Endothelial cell of umbilical vein (primary cell): ENCODE results near the gene SYK. TPM values are rescaled to one million over a fixed set of nuclear protein-coding genes. Genes with fewer than 3 reads are reported as not detected.

ENCODE experiments used
- BruUV-seq: library from RNA; stranded (reverse); fragments of 400-500 nt; replicated peaks from 2 replicates; lab custom pipeline; 2021; lab: Mats Ljungman, UMichigan
- CTCF ChIA-PET: fragments of 300-600, 350-600 bp; sonication (Branson Sonifier 250); formaldehyde crosslinking; loops from one replicate; lab custom pipeline; 2021; ENCODE audit warnings: antibody characterized with exemption, inconsistent platforms; lab: Charles Lee
- POLR2A ChIA-PET: fragments of 300-600, 350-600 bp; sonication (Branson Sonifier 250); formaldehyde crosslinking; loops from one replicate; lab custom pipeline; 2021; ENCODE audit warnings: antibody characterized with exemption, inconsistent platforms; lab: Charles Lee
- DNase-seq: peaks from one replicate; pipeline ENCODE4 v3.0.0-alpha.2; 2011; ENCODE audit warnings: low read depth, low spot score
- FAIRE-seq: peaks from 2 replicates; lab custom pipeline; 2011; peaks lifted over from hg19 to GRCh38; lab: Jason Lieb, UNC
- H2AFZ ChIP-seq: 2 replicates; pipeline ENCODE4 v1.6.0; 2012; ENCODE audit warnings: low read depth, low read length, control low read depth, inconsistent platforms
- H3K27ac ChIP-seq: 2 replicates; pipeline ENCODE4 v1.5.1; 2011; ENCODE audit warnings: low read depth, mild to moderate bottlenecking, control low read depth, low read length, moderate library complexity; ENCODE audit not compliant: insufficient read depth
- H3K27me3 ChIP-seq, 2 experiments: 2 replicates each; pipeline versions ENCODE4 v1.6.0 to v1.6.1; 2011; ENCODE audit warnings: low read length in 2 of 2, mixed read lengths in 1 of 2; ENCODE audit not compliant: control insufficient read depth in 2 of 2, insufficient read depth in 2 of 2
- H3K36me3 ChIP-seq, 2 experiments: 2 replicates in 1 of 2; 3 replicates in 1 of 2; pipeline ENCODE4 v1.5.1; 2011; ENCODE audit warnings: low read length in 2 of 2, mild to moderate bottlenecking in 1 of 2, moderate library complexity in 1 of 2; ENCODE audit not compliant: control insufficient read depth in 2 of 2, insufficient read depth in 2 of 2; ENCODE audit errors: extremely low read depth in 1 of 2
- H3K4me1 ChIP-seq: 3 replicates; pipeline ENCODE4 v1.5.1; 2011; ENCODE audit warnings: mild to moderate bottlenecking, low read length; ENCODE audit not compliant: control insufficient read depth, insufficient read depth; ENCODE audit errors: extremely low read depth
- H3K4me2 ChIP-seq: 2 replicates; pipeline ENCODE4 v1.6.1; 2011; ENCODE audit warnings: low read length, control low read depth, mixed read lengths; ENCODE audit not compliant: insufficient read depth
- H3K4me3 ChIP-seq, 3 experiments: fragments of 200-600 bp in 1 of 3; sonication (generic), shearing (Covaris generic) in 1 of 3; replicated peaks in 1 of 3; 2 replicates each; pipeline ENCODE4 v1.5.1; 2011 to 2016; ENCODE audit warnings: control low read depth in 3 of 3, low read length in 3 of 3, mild to moderate bottlenecking in 2 of 3, inconsistent platforms in 1 of 3, low read depth in 1 of 3, moderate library complexity in 1 of 3; ENCODE audit not compliant: insufficient read depth in 1 of 3
- H3K79me2 ChIP-seq: 2 replicates; pipeline ENCODE4 v1.6.0; 2012; ENCODE audit warnings: low read length, inconsistent platforms; ENCODE audit not compliant: control insufficient read depth, insufficient read depth
- H3K9ac ChIP-seq: replicated peaks from 2 replicates; pipeline ENCODE3; 2011; ENCODE audit warnings: low read length, control low read depth; ENCODE audit not compliant: insufficient read depth; ENCODE audit errors: extremely low read depth
- H3K9me1 ChIP-seq: replicated peaks from 3 replicates; pipeline ENCODE4 v1.6.0; 2011; ENCODE audit warnings: mild to moderate bottlenecking, low read length; ENCODE audit not compliant: control insufficient read depth, insufficient read depth; ENCODE audit errors: extremely low read depth
- H3K9me3 ChIP-seq: replicated peaks from 2 replicates; pipeline ENCODE4 v1.5.1; 2012; ENCODE audit warnings: low read length, inconsistent platforms; ENCODE audit not compliant: control insufficient read depth, insufficient read depth
- H4K20me1 ChIP-seq: replicated peaks from 2 replicates; pipeline ENCODE3; 2011; ENCODE audit warnings: mild to moderate bottlenecking, low read length; ENCODE audit not compliant: control insufficient read depth, insufficient read depth; ENCODE audit errors: extremely low read depth
- CTCF ChIP-seq, 2 donors: IDR thresholded peaks; 1 replicate in 1 of 2; 2 replicates in 1 of 2; pipeline ENCODE4 v1.5.1; 2011; ENCODE audit warnings: low read length in 2 of 2, mild to moderate bottlenecking in 2 of 2, moderate library complexity in 2 of 2, control low read depth in 1 of 2, inconsistent platforms in 1 of 2, low read depth in 1 of 2; ENCODE audit not compliant: insufficient read depth in 1 of 2; ENCODE audit errors: extremely low read depth in 1 of 2
- EZH2 ChIP-seq: IDR thresholded peaks from 2 replicates; pipeline ENCODE4 v1.6.1; 2012; ENCODE audit warnings: borderline replicate concordance, low read depth, mild to moderate bottlenecking, moderate library complexity, low read length, inconsistent platforms; ENCODE audit not compliant: severe bottlenecking
- FOS ChIP-seq: IDR thresholded peaks from 2 replicates; pipeline ENCODE4 v1.6.1; 2011; ENCODE audit warnings: mild to moderate bottlenecking, low read length, moderate library complexity, borderline replicate concordance; ENCODE audit not compliant: insufficient read depth
- GATA2 ChIP-seq: IDR thresholded peaks from 2 replicates; pipeline ENCODE4 v1.7.0; 2011; ENCODE audit warnings: low read depth, mild to moderate bottlenecking, moderate library complexity, mixed read lengths, low read length; ENCODE audit not compliant: insufficient read length, insufficient read depth
- JUN ChIP-seq: IDR thresholded peaks from 2 replicates; pipeline ENCODE4 v1.6.1; 2011; ENCODE audit warnings: borderline replicate concordance, low read depth; ENCODE audit not compliant: insufficient read length, insufficient read depth
- MAX ChIP-seq: IDR thresholded peaks from 2 replicates; pipeline ENCODE4 v1.6.1; 2011; ENCODE audit not compliant: insufficient read depth, insufficient read length
- MYC ChIP-seq: IDR thresholded peaks from one replicate; pipeline ENCODE4 v1.6.1; 2011; ENCODE audit warnings: mild to moderate bottlenecking, low read depth, low read length
- POLR2A ChIP-seq: IDR thresholded peaks from 2 replicates; pipeline ENCODE4 v1.6.1; 2012; ENCODE audit warnings: low read depth, mild to moderate bottlenecking, control low read depth, low read length
- POLR2AphosphoS5 ChIP-seq: IDR thresholded peaks from 2 replicates; pipeline ENCODE4 v1.6.1; 2012; ENCODE audit warnings: low read depth, mild to moderate bottlenecking, control low read depth, low read length, moderate library complexity; ENCODE audit not compliant: insufficient read depth
- dilution Hi-C: fragments of 300-500 bp; cut with MboI; formaldehyde crosslinking; loops from one replicate; pipeline ENCODE4 v1.15.0; 2019; ENCODE audit warnings: low sequenced_read_pairs; ENCODE audit not compliant: extremely low pct_ligation_motif_present
- intact Hi-C: fragments of 100-400 bp; cut with micrococcal nuclease; formaldehyde crosslinking; loops from one replicate; pipeline ENCODE4 v1.10.0; 2022
- polyA plus RNA-seq, 4 experiments: library from polyadenylated mRNA; depleted of rRNA in 3 of 4; stranded (reverse) in 3 of 4; unstranded in 1 of 4; fragments of >200 nt; gene quantifications; 2 replicates each; pipeline versions ENCODE4 v1.2.1 to v1.2.3, GENCODE V29; 2011 to 2012; ENCODE audit warnings: missing spikeins in 1 of 4
- total RNA-seq: library from RNA; stranded (reverse); gene quantifications from 2 replicates; pipeline ENCODE4 v1.2.3, GENCODE V29; 2021

The SYK gene
- total and polyA plus RNA-seq, 2 donors (not counting 3 experiments of a cell fraction or from before 2014, with no cell fraction given): not detected

GRCh38 chr9:90946982-90947381 is 145.4 kb downstream of the SYK start:
- Histone ChIP-seq H4K20me1 (no peaks in the 10 kb centered on the region), H3K9me3 (no peaks in the 10 kb centered on the region), H3K9ac (no peak overlapping the region), H3K9me1 (no peaks in the 10 kb centered on the region), H3K4me2 (no peak overlapping the region), H3K4me1 (no peaks in the 10 kb centered on the region), H3K27me3 (no peaks in the 10 kb centered on the region), H3K79me2 (no peaks in the 10 kb centered on the region), H3K4me3 (no peak overlapping the region), H2AFZ (no peak overlapping the region), H3K27ac (no peak overlapping the region), H3K36me3 (no peaks in the 10 kb centered on the region)
- no peak for FAIRE-seq
- ChIA-PET POLR2A (no interaction called here), CTCF (no interaction called here)
- TF ChIP-seq CTCF (IDR thresholded peaks at IDR 0.05; ENCODE audit: extremely low read depth in 1 of 2, insufficient read depth in 1 of 2, low read depth in 1 of 2, low read length in 2 of 2) (no peak), MAX (no peak), GATA2 (no peak), MYC (no peak), POLR2A (no peak), POLR2AphosphoS5 (no peak), FOS (no peak), EZH2 (no peak), JUN (no peak)
- DNase-seq: no peak
- intact Hi-C loops: no loop called here
- dilution Hi-C loops: no loop called here
- BruUV-seq: no TSS peak

Other genes starting within 250 kb of the SYK start
- gene DIRAS2, start 159.0 kb upstream of the SYK start, total RNA-seq: not detected in 2 replicates
- gene DIRAS2, start 159.0 kb upstream of the SYK start, polyA plus RNA-seq: not detected in 2 replicates